NCI-H510A (cell line): Measurements from ENCODE around the gene EXOC6.
A peak's percentile ranks its signal among the peaks of the same experiment; 100 is the strongest.

Experiments
- DNase-seq: peaks from one replicate; lab custom pipeline; 2025; lab: John Stamatoyannopoulos, UW

The EXOC6 gene

GRCh38 chr10:92834331-92834730, 14.0 kb upstream of the EXOC6 start:
- no peak for DNase-seq

GRCh38 chr10:92834986-92835385, 13.3 kb upstream of the EXOC6 start:
- no peak for DNase-seq

- DNase-seq, result no peak
Observed at GRCh38 chr10:92837456-92837855, 10.9 kb upstream of the EXOC6 start.

- no peak for DNase-seq
Observed at GRCh38 chr10:92839191-92840085, 8.9 kb upstream of the EXOC6 start.

GRCh38 chr10:92844746-92845145, 3.6 kb upstream of the EXOC6 start:
- no peak for DNase-seq

GRCh38 chr10:92845921-92846320, 2.4 kb upstream of the EXOC6 start:
- DNase-seq, result no peak

- DNase-seq, result no peak
Observed at GRCh38 chr10:92846344-92846743, 2.0 kb upstream of the EXOC6 start.

GRCh38 chr10:92846854-92847201, 1.5 kb upstream of the EXOC6 start:
- no peak for DNase-seq

- DNase-seq, result no peak
Observed at GRCh38 chr10:92847202-92847864, 987 bp upstream of the EXOC6 start.

- no peak for DNase-seq
Observed at GRCh38 chr10:92848037-92848440, 281 bp upstream of the EXOC6 start.

- no peak for DNase-seq
Observed at GRCh38 chr10:92849234-92849525, 860 bp downstream of the EXOC6 start.

- no peak for DNase-seq
Observed at GRCh38 chr10:92849576-92850090, 1.3 kb downstream of the EXOC6 start.

- no peak for DNase-seq
Observed at GRCh38 chr10:92850185-92850584, 1.9 kb downstream of the EXOC6 start.

- no peak for DNase-seq
Observed at GRCh38 chr10:92851003-92851402, 2.7 kb downstream of the EXOC6 start.

GRCh38 chr10:92855560-92855959, 7.2 kb downstream of the EXOC6 start:
- DNase-seq, result no peak

GRCh38 chr10:92857904-92858514, 9.7 kb downstream of the EXOC6 start:
- DNase-seq, result no peak

- no peak for DNase-seq
Observed at GRCh38 chr10:92867235-92867634, 18.9 kb downstream of the EXOC6 start.

GRCh38 chr10:92868036-92868435, 19.7 kb downstream of the EXOC6 start:
- DNase-seq, result no peak

- DNase-seq, result no peak
Observed at GRCh38 chr10:92868557-92868956, 20.2 kb downstream of the EXOC6 start.

GRCh38 chr10:92873029-92873428, 24.7 kb downstream of the EXOC6 start:
- DNase-seq, result no peak

GRCh38 chr10:92876509-92877036, 28.3 kb downstream of the EXOC6 start:
- DNase-seq, result no peak

GRCh38 chr10:92880233-92880861, 32.0 kb downstream of the EXOC6 start:
- DNase-seq, result peak; percentile 7
